PC-3 (cell line): Measurements from ENCODE around the gene INO80E. TPM values are rescaled to one million over a fixed set of nuclear protein-coding genes. Genes with fewer than 3 reads are reported as not detected.
A peak's percentile ranks its signal among the peaks of the same experiment; 100 is the strongest.

Experiments used
- ATAC-seq: fragments of 200-7000 bp; cut with Tn5 transposase; 2 replicates; pipeline ENCODE4 v1.9.1; 2020; ENCODE audit warnings: mild to moderate bottlenecking, moderate library complexity
- BruUV-seq: library from RNA; stranded (reverse); fragments of 400-500 nt; replicated peaks from 2 replicates; lab custom pipeline; 2021; lab: Mats Ljungman, UMichigan
- CTCF ChIA-PET: fragments of 300-600 bp; sonication (Branson Sonifier 250); formaldehyde crosslinking; loops from one replicate; lab custom pipeline; 2022; ENCODE audit warnings: antibody characterized with exemption; lab: Charles Lee
- POLR2A ChIA-PET: fragments of 300-600 bp; sonication (Branson Sonifier 250); formaldehyde crosslinking; loops from one replicate; lab custom pipeline; 2022; ENCODE audit warnings: antibody characterized with exemption; ENCODE audit not compliant: unreplicated experiment; lab: Charles Lee
- DNase-seq: peaks from one replicate; pipeline ENCODE4 v3.0.0-alpha.2; 2015
- H2AFZ ChIP-seq: fragments of 300-600 bp; sonication (generic); 2 replicates; pipeline ENCODE4 v1.6.0; 2016; ENCODE audit warnings: antibody characterized with exemption, low read length
- H3F3A ChIP-seq: fragments of 300-600 bp; sonication (generic); one replicate; pipeline ENCODE4 v1.6.0; 2017; ENCODE audit warnings: antibody characterized with exemption, low read length, control low read depth, mild to moderate bottlenecking; ENCODE audit not compliant: unreplicated experiment
- H3K27ac ChIP-seq: fragments of 300-600 bp; sonication (generic); 2 replicates; pipeline ENCODE4 v1.5.1; 2016; ENCODE audit warnings: mild to moderate bottlenecking, low read length
- H3K27me3 ChIP-seq: fragments of 300-600 bp; sonication (generic); 2 replicates; pipeline ENCODE4 v1.6.1; 2016; ENCODE audit warnings: low read length, mixed read lengths
- H3K36me3 ChIP-seq: fragments of 300-600 bp; sonication (generic); 2 replicates; pipeline ENCODE4 v1.6.1; 2016; ENCODE audit warnings: low read depth, mixed run types, low read length, mixed read lengths
- H3K4me1 ChIP-seq: fragments of 300-600 bp; sonication (generic); 2 replicates; pipeline ENCODE4 v1.5.1; 2016; ENCODE audit warnings: low read length; ENCODE audit not compliant: insufficient read depth
- H3K4me2 ChIP-seq: fragments of 300-600 bp; sonication (generic); 2 replicates; pipeline ENCODE4 v1.6.0; 2016; ENCODE audit warnings: low read length
- H3K4me3 ChIP-seq: fragments of 300-600 bp; sonication (generic); 2 replicates; pipeline ENCODE4 v1.5.1; 2016; ENCODE audit warnings: mild to moderate bottlenecking, low read length, mixed read lengths
- H3K79me2 ChIP-seq: fragments of 300-600 bp; sonication (generic); 2 replicates; pipeline ENCODE4 v1.6.1; 2017; ENCODE audit warnings: low read length, mixed read lengths
- H3K9ac ChIP-seq: fragments of 300-600 bp; sonication (generic); 2 replicates; pipeline ENCODE4 v1.6.0; 2016; ENCODE audit warnings: mild to moderate bottlenecking, low read length
- H3K9me2 ChIP-seq: fragments of 300-600 bp; sonication (generic); replicated peaks from 2 replicates; pipeline ENCODE4 v1.6.1; 2016; ENCODE audit warnings: mixed run types, low read length, mixed read lengths
- H3K9me3 ChIP-seq: fragments of 300-600 bp; sonication (generic); 2 replicates; pipeline ENCODE4 v1.6.1; 2016; ENCODE audit warnings: low read length, mixed read lengths
- H4K20me1 ChIP-seq: fragments of 300-600 bp; sonication (generic); 2 replicates; pipeline ENCODE4 v1.6.1; 2016; ENCODE audit warnings: low read length, mixed read lengths
- EZH2 ChIP-seq: fragments of 300-600 bp; sonication (generic); IDR thresholded peaks from one replicate; pipeline ENCODE4 v1.6.1; 2017; ENCODE audit warnings: antibody characterized with exemption, mild to moderate bottlenecking, low read length; ENCODE audit not compliant: unreplicated experiment
- EZH2phosphoT487 ChIP-seq: fragments of 300-600 bp; sonication (generic); IDR thresholded peaks from 2 replicates; pipeline ENCODE4 v1.6.1; 2018; ENCODE audit warnings: mild to moderate bottlenecking, antibody characterized with exemption, low read length, borderline replicate concordance
- intact Hi-C: fragments of 100-400 bp; cut with micrococcal nuclease; formaldehyde crosslinking; loops from 2 replicates; pipeline ENCODE4 v1.9.0; 2023
- total RNA-seq: library from RNA; depleted of rRNA; stranded (reverse); fragments of >200 nt; gene quantifications from 2 replicates; pipeline ENCODE4 v1.2.3, GENCODE V29; 2014
- TF ChIP-seq, protein P1 (sequence below): fragments of 300-600 bp; sonication (generic); conservative IDR thresholded peaks from 2 replicates; pipeline ENCODE4 v1.5.1; 2017; ENCODE audit warnings: antibody characterized with exemption, low read depth, mild to moderate bottlenecking, low read length

Gene INO80E
- total RNA-seq, 1 experiment from 2014 or later, result 70.3 TPM

DNA sequence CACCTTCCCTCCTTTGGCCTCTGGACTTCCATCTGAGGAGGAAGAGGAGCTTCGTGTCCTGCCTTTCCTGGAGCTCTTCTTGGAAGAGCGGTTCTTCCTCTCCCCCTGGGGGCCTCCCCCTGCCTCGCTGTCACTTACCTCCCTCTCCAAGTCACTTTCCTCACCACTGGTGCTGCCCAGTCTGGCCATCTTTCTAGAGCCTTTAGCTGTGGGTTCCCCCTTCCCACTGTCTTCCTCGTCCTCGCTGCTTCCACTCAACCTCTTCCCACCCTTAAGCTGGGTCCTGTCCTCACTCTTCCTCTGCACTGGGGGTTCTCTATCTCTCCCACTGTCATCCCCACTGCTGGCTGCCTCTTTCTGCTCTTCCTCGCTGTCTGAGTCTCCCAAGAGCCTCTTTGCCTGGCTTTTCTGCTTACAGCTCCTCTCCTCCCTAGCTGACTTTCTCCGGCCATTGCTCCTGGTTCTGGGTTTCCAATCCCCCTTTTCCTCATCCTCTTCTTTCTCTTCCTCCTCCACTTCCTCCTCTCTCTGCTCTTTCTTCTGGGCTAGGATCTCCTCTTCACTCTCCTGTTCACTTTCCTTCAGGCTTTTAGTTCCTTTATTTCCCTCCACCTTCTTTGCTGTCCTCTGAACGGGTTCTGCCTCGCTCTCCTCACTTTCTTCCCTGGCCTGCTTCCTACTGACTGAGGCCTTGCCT is 2.0 kb upstream of the INO80E start:
- peak overlapping the region; percentile 100 for H3K4me2 ChIP-seq
- H3K9ac ChIP-seq, result peak overlapping the region; percentile 100
- peaks cover 24% of the 10 kb centered on the region for H3K4me1 ChIP-seq
- no peak for TF ChIP-seq EZH2
- TF ChIP-seq, protein P1, sequence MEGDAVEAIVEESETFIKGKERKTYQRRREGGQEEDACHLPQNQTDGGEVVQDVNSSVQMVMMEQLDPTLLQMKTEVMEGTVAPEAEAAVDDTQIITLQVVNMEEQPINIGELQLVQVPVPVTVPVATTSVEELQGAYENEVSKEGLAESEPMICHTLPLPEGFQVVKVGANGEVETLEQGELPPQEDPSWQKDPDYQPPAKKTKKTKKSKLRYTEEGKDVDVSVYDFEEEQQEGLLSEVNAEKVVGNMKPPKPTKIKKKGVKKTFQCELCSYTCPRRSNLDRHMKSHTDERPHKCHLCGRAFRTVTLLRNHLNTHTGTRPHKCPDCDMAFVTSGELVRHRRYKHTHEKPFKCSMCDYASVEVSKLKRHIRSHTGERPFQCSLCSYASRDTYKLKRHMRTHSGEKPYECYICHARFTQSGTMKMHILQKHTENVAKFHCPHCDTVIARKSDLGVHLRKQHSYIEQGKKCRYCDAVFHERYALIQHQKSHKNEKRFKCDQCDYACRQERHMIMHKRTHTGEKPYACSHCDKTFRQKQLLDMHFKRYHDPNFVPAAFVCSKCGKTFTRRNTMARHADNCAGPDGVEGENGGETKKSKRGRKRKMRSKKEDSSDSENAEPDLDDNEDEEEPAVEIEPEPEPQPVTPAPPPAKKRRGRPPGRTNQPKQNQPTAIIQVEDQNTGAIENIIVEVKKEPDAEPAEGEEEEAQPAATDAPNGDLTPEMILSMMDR, result no peak
- TF ChIP-seq EZH2phosphoT487, result no peak
- no peaks in the 10 kb centered on the region for H3K9me2 ChIP-seq
- H3K27me3 ChIP-seq, result no peaks in the 10 kb centered on the region
- ATAC-seq (no peak), DNase-seq (no peak)
- no peak overlapping the region for H2AFZ ChIP-seq
- ChIA-PET CTCF (no interaction called here), POLR2A (no interaction called here)
- H4K20me1 ChIP-seq, result no peaks in the 10 kb centered on the region
- no TSS peak for BruUV-seq
- H3K36me3 ChIP-seq, result peaks cover 8% of the 10 kb centered on the region; the same call in 1 of the 2 replicates
- no peaks in the 10 kb centered on the region for H3K9me3 ChIP-seq
- peaks cover 12% of the 10 kb centered on the region for H3K79me2 ChIP-seq
- intact Hi-C loops, result no loop called here
- peak overlapping the region; percentile 91 for H3K4me3 ChIP-seq
- peak overlapping the region; percentile 92 for H3K27ac ChIP-seq
- no peaks in the 10 kb centered on the region for H3F3A ChIP-seq

DNA sequence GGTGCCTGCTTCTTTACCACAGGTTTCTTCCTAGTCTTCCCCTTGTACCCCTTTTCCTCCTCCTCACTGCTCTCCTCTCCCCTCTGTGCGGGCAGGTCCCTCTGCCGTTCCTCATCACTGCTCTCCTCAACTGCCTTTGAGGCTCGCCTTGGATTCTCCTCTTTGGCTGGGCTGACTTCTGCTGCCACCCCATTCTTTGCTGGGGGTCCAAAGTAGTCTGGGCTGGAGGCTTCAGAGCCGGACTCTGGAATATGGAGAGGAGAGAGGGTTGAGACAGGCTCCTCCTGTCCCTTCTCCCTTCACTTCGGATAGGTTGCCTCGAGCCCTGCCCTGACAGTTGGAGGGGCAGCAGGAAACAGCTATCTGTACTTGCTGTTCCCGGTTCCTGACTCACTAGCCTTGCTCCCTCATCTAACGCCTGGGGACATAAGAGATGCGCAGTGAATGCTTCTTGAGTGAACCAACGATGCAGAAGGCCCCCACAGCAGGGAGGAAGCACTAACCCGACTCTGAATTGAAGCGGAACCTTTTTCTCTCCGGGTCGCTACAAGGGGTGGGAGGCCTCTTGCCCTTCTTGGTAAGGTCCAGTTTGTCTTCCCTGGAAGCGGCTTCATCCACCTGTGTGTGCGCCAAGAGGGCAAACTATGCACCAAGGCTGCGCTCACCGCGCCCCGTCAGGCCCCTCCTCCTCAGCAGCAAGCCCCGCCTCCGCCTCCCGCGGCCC is 1.3 kb upstream of the INO80E start:
- Histone ChIP-seq H3K27me3 (no peaks in the 10 kb centered on the region), H2AFZ (peak overlapping the region; percentile 100), H3K9me2 (no peaks in the 10 kb centered on the region), H3K79me2 (peaks cover 12% of the 10 kb centered on the region), H3K4me3 (peak overlapping the region; percentile 91), H4K20me1 (no peaks in the 10 kb centered on the region), H3K4me1 (peaks cover 24% of the 10 kb centered on the region), H3K4me2 (peak overlapping the region; percentile 100), H3K27ac (peak overlapping the region; percentile 92), H3K9me3 (no peaks in the 10 kb centered on the region), H3F3A (no peaks in the 10 kb centered on the region), H3K36me3 (peaks cover 8% of the 10 kb centered on the region; the same call in 1 of the 2 replicates), H3K9ac (peak overlapping the region; percentile 100)
- ATAC-seq, result peak; percentile 56
- BruUV-seq, result no TSS peak
- POLR2A ChIA-PET, result no interaction called here
- CTCF ChIA-PET, result no interaction called here
- TF ChIP-seq, protein P1, result no peak
- no peak for TF ChIP-seq EZH2
- TF ChIP-seq EZH2phosphoT487, result no peak
- DNase-seq, result peak; percentile 73
- intact Hi-C loops, result no loop called here
